CD4-positive, alpha-beta T cell treated with Interferon gamma for 1 hour (primary cell): ENCODE results near the gene MOCS1.

ENCODE experiments used
- DNase-seq: peaks from one replicate; pipeline ENCODE4 v3.0.0-alpha.2; 2020

MOCS1 gene

DNA sequence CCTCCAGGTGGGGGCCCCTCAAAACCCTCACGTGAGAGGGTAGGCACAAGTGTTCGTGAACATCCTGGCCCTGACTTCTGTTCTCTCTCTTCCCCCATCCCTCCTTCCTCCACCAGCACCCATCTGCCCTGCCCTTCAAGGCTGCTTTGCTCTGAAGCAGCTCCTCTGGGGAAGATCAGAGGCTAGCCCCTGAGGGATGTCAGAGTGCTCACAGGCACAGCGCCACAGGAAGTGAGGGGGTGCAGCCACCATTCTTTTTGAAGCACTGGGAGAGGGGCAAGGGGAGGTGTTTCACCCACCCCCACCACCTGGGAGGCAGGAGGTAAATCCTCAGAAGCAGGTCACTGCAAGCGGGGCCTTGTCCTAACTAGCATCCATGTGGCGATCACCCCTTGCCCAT lies 11.4 kb downstream of the MOCS1 start:
- DNase-seq, result no peak

DNA sequence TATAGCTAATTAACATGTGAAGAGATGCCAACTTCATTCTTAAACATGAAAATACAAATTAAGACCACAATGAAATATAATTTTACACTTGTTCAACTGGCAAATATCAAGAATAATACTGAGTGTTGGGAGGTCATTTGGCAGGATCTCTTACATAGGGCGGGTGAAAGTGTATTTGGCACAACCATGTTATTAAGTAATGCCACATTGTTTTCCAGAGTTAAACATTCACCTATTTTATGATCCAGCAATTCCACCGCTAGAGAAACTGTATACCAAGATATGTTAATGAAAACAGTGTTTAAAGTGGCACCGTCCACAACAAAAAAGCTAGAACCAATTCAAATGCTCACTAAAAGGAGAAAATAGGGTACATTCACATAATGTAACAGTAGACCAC lies 14.1 kb downstream of the MOCS1 start:
- no peak for DNase-seq

DNA sequence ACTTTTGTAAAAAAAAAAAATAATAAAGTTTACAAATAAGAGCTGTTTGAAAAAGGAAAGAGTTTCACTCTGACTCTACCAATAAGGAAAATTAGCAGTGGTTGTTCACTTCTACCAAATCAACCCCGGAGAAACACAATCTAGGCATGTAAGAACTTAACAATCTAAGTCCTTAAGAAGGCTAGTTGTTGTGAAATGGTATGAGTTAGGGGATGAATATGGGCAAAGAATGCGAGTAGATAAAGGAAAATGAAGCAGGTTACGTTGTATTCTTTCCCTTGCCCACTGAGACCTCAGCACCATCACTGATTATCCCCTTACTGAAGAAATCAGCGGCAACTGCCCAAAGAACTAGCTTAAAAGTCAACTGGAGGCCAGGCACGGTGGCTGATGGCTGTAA lies 15.4 kb downstream of the MOCS1 start:
- no peak for DNase-seq

DNA sequence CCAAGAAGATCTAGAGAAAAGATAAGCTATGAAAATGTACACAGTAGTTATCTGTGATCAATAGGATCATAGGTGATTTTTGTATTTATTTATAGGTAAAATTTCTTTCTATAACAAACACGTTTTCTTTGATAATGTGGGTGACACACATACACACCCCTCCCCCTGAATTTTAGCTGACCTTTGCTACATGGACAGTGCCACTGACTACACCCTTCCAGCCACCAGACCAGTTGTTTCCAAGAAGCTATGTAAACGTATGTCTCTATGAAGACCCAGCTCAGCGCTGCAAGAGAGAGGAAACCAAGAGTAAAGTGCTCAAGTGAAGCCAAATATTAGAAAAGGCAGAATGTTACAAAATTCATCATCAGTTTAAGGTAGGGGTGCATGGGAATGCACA lies 16.3 kb downstream of the MOCS1 start:
- no peak for DNase-seq

DNA sequence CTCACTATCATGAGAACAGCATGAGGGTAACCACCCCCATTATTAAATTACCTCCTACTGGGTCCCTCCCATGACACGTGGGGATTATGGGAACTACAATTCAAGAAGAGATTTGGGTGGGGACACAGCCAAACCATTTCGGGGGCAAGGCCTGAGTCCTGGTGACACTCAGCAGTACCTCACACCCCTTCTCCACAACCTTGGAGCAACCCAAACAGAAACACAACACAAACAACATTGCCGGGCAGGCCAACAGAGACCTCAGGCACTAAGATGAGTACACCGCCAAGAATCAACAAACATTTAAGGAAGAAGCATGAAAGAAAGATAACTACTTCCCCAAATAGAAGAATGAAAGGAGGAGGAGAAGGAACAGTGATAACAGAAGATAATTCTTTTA lies 16.9 kb downstream of the MOCS1 start:
- no peak for DNase-seq

DNA sequence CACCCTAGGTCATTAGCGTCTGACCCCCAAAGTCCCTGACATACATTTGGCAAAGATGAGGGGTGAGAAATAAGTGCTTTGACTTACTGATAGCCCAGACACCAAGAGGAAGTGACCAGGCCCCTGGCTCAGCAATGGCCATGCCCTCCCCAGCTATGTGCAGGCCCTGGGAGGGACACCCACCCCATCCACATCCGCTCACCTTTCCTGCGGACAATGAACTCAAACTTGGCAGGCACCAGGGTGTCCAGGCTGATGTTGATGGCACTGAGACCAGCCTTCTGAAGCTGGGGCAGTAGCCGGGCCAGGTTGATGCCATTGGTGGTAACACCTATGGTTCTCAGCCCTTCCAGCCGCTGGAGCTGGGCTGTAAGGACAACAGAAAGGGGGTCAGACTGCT lies 18.4 kb downstream of the MOCS1 start:
- no peak for DNase-seq

DNA sequence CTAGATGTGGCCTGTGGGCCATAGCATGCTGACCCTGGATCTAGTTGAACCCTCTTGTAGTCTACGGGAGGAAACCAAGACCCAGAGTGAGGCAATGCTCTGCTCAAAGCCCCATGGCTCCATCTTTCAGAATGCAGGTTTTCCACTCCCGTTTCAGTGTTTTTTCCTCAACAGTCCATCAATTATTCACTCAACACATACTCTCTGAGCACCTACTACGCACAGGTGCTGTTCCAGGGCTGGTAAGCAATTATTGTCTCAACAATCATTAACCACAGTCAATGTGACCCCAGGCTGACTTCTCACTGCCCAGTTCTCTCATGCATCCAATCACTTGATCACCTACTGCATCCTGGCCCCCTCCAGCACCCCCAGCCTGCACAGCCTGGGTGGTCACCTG lies 20.0 kb downstream of the MOCS1 start:
- no peak for DNase-seq

DNA sequence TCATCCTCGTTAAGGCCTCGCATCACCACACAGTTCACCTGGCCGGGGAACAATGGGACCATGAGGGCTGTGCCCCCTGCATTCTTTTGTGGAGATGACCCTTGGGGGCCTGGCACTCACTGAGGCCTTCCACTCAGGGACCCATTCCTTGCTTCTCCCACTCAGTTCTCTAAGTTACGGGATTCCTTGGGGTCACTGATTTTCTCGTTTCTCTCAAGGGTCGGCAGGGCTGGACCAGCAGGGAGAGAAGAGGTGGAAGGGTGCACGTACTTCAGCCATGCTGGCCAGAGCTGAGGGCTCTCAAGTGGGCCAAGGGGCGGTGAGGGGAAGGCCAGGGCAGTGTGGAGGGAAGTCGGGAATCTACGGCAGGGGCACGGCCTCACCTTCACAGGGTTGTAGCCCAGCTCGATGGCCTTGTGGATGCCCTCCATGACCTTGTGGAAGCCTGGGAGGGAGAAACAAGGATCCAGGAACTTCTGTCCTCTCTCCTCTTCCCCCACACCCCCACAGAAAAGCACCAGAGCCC lies 20.8 kb downstream of the MOCS1 start:
- DNase-seq, result no peak

DNA sequence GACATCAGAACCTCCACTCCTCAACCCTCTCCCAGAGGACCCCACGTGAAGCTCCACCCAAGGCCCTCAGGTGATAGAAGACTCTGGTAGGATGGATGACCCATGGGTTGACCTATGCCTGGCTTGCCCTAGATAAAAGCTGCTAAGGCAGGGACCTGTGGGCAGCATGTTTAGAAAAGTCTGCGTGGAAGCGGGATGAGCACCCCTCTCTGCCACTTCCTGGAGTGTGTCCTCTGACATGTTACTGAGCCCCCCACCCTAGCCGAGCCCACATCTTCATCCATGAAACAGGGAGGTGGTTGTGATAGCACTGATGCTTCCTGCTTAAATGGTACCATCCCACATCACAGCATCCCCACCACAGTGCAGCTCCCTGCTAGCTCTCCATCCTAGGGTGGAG lies 21.8 kb downstream of the MOCS1 start:
- DNase-seq, result no peak

DNA sequence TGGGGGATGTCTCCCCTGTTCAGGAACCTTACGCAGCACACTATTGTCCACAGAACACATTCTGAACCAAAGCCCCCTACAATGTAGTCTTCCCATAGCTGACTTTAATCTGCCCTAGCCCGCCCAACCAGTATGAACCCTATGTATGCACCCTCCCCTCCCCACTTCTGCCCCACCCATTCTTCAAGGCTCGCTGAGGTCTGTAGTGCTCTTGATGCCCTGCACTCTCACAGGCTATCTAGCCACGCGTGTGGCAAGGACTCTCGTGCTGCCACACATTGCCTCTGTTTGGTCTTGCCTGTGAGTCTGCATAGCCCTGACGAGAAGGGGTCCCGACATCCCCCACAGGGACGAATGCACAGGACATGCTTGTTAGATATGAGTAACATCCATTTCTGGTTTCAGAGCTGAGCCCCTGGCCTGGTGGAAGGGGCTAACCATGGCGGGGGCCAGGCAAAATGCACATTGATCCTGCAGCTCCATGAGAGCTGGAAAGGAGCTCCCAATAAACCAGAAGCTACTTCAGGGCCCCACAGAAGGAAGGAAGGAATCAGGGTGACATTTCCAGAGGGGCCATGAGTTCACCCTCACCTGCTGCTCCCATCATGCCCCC lies 22.6 kb downstream of the MOCS1 start:
- DNase-seq, result no peak

DNA sequence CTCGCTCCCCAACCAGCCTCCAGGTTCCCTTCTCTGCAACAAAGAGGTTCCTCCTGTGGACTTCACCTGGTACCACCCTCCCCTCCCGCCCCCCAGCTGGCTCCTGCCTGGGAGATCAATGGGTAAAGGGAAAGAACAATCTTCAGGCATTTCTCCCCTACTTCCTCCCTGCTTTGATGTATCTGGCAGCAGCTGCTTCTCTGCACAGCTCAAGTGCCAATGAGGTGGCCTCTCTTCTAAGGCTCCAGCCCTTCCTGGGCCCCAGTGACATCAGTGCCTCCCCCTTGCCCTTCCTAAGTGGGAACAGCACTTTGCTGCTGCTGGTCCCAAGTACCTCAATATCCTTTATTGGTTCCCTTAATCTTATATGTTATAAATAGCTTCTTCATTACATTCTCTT lies 23.5 kb downstream of the MOCS1 start:
- no peak for DNase-seq

DNA sequence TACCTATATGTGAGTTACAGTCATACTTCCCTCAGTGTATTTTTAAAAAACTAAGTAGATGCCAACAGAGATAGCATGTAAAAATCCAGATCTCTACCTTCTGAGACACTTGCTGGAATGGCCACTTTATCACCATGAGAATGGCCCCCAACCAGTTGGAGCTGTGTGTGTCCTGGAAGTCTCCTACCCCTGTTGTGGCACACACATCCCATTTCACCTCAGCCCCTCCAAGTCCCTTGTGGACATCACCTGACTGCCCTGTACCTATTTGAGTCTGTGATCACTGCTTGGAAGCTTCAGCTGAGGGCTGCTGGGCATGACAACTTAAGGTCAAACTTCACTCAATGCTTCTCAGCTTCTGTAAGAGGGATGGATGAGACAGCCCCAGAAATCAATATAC lies 24.1 kb downstream of the MOCS1 start:
- no peak for DNase-seq

DNA sequence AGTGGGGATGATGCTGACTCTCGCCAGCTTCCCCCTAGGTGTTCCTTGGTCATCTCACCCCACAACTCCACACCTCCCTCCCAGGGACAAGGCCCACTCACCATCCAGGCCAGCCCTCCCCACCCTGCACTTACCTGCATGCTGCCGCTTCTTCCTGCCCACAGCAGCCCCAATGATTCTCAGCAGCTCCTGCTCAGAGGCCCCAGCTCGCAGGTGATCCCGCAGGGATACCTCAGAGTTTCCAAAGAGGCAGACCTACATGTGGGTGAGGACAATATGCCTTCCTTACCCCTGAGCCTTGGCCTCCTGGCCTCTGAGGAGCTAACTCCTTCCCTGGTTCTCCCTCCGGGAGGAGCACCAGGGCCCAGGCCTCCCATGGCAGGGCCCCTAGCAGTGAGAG lies 24.6 kb downstream of the MOCS1 start:
- no peak for DNase-seq

DNA sequence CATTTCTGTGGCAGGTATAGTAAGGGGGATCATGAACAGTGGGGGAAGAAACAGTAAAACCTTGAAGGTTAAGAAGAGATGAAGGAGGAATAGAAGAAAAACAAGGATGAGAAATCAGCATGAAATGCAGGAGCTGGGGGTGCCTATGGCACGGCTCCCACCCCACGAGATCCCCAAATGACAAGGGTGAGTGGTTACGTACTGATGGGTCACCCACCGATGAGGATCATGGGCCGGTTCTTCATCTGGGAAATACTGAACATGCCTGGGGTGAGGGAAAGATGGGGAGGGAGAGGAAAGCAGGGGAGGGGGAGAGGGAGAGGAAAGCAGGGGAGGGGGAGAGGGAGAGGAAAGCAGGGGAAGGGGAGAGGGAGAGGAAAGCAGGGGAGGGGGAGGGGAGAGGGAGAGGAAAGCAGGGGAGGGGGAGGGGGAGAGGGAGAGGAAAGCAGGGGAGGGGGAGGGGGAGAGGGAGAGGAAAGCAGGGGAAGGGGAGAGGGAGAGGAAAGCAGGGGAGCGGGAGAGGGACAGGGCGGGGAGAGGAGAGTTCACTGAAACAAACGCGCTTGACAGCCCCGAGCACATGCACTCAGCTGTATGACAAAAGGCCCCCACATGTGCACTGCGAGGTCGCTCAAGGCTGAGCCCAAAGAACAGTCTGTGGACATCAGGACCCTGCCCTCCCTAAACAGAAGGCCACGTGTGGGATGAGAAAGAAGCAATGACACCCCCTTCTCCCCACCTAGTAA lies 25.3 kb downstream of the MOCS1 start:
- DNase-seq, result no peak

DNA sequence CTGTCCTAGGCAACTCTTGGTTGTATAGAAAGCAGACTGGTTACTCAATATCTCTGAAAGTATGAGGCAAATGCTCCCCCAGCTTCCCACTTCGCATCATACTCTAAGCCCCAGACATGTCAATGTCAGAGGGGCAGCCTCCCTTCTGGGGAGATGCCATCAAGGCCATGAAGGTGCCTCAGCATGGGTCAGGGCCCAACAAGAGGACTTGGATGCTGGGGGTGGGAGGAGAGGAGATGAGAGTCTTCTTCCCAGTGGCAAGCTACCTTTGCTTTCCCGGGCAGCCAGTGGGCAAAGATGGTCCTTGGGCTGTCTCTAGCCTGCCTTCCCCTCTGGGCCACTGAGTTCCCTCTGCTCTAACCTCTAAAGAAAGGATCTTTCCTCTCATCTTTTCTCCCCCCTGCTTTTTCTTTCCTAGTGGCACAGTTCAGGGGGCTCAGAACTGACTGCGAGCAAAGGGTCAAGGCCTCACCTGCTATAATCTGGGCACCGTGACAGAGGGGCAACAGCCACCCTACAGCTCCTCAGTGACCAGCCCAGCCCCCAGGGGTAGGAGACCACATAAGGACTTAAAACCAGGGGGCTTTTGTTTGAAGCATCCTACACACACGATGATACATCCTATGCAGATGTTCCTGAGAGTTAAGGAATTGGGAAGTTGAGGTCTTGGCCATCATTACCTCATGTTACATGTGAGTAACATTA lies 26.2 kb downstream of the MOCS1 start:
- no peak for DNase-seq

DNA sequence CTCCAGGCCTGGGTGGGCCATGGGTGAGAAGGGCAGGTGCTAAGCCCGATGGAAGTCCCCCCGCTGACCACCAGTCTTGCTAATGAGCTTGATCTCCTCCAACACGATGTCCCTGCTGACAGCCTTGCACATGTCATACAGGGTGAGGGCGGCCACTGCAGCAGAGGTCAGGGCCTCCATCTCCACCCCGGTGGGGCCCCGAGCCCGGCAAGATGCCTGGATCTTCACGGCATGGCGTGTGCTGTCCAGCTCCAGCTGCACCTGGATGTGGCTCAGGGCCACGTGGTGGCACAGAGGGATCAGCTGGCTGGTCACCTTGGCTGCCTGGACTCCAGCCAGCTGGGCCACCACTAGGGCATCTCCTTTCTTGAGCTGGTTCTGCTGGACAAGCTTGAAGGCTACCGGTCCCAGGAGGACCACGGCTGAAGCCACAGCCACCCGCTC lies 27.9 kb downstream of the MOCS1 start:
- DNase-seq, result no peak

DNA sequence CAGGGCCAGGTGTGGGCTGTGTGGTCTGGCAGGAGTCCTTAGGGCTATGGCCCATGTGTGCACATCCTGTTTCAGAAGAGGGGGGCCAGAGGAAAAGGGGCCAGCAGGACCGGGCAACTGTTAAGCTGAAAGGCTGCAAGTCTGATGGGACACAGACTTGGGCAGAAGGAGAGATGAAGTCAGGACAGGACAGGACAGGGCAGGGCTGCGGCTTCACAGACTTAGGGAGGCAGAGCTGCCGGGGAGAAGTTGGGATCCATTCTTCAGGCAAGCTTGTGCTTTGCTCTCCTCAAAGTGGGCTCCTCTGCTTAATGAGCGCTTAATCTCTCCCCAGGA lies 28.7 kb downstream of the MOCS1 start:
- DNase-seq, result no peak

DNA sequence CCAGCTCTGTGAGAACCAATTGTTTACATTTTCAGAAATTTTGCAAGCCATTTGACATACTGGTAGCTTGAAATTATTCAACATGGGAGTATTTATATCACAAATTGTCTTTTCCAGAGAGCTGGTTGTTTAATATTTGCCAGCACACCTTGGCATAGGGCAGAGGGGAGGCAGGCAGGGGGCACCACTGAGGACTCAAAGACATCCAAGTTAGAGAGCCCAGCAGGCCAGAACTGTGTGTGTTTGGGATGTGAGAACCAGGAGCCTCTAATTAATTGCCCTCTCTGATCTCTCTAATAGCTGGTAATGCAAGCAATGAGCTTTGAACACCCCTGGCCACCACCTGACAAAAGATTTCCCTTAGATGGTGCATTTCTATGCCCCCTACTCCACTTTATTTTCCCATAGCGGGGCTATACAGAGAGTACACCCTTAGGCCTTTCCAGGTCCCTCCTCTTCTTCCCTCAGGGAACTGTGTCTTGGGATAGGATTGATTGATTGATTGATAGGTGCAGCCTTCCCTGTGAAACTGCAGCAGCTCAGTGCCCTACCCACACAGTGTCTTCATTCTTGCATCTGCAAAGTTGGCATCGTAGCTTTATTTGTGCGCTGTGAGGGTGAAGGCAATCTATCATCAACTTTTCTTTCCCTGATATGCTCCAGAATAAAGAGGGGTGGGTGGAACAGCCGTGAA lies 29.2 kb downstream of the MOCS1 start:
- DNase-seq, result no peak

DNA sequence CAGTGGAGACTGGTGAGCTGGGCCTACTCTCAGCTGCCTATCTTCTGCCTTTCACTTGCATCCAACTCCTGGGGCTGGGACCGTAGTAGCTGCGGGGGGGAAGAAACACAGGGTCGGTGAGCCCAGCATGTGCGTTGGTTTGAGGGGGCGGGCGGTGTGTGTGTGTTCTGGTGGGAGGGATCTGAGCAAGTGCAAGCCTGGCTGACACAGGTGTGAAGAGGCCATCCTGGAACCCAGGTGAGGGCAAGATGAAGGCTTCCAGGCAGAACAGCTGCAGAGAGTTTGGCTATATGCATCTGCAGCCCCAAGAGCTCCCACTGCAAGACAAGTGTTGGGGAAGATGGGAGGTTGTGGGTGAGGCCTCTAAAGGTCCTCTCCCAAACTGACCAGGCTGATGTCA lies 30.6 kb downstream of the MOCS1 start:
- no peak for DNase-seq

DNA sequence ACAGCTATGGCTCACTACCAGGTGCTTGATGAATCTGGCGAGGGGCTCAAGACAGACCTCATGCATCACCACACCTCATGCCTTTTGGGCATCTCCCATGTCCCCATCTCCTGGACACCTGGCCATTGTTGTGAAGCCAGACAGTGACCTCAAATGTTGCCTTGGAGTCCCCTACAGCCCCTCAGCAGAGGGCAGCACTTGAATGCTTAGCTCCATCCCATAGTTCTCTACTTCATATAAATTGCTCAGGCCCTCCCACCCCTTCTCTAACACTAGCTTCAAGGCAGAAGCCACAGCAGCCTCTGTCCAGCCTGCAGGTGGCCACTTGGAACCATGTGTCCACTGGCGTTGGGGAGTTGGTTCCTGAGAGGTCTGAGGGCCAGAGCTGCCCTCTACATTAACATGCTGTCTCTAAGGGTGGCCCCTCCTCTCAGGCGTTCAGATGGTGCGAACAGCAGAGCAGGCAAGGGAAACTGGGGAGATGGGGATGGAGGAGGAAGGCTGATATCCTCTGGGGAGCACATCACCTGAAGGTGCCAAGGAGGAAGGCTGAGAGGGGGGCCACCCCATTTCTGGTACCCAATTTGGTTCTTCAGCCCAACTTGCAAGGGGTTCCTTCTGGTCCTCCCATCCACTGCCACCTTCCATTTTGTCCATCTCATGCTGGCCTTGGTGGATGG lies 31.3 kb downstream of the MOCS1 start:
- DNase-seq, result no peak

DNA sequence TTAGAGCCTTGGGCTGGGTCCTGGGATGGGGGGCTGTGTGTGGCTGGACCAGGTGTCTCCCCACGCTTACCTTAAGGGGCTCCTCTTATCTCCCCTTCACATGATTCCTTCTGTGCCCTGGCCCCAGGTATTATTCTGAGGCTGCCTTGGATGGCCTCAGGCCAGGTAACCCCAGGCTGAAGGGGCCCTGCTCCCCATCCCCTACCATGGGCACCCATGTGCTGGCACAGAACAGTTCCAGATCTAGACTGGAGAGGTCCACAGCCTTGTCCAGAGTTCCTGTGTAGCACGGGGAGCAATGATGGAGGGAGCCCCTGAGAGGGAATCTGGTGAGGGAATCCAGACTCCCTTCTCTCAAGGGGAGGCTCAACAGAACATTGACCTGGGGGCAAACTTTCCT lies 32.1 kb downstream of the MOCS1 start:
- DNase-seq, result no peak

DNA sequence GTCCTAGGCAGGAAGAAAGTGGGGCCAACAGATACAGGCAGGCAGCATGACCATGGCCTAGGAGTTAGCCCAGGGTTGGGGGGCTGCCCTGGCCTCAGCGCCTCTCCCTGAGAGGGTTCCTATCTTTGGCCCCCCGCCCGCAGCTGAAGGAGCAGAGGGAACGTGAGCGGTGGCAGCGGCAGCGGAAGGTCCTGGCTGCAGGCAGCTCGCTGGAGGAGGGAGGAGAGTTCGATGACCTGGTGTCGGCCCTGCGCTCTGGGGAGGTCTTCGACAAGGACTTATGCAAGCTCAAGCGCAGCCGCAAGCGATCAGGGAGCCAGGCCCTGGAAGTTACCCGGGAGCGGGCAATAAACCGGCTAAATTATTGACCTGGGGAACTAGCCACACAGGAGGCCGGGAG lies 32.6 kb downstream of the MOCS1 start:
- no peak for DNase-seq

DNA sequence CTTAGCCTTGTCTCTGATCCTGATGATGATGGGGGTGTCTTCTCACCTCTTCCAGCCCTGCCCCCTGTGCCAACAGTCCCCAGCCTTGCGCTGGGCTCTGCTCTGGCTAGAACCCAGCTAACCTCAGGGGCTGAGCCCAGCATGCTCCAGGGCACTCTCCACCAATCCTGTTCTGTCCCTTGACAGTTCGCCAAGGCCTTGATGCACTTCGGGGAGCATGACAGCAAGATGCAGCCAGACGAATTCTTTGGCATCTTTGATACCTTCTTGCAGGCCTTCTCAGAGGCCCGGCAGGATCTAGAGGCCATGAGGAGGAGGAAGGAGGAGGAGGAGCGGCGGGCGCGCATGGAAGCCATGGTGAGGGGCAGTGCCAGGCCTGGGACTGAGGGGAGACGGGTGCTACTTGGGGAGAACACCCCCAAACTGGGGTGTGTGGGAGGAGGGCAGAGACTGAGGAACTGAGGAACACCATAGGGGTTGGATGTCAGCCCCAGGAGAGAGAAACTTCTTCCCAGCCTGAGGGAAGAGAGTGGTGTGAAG lies 33.1 kb downstream of the MOCS1 start:
- no peak for DNase-seq
